ENCODE data around the gene CYP20A1.

DNA sequence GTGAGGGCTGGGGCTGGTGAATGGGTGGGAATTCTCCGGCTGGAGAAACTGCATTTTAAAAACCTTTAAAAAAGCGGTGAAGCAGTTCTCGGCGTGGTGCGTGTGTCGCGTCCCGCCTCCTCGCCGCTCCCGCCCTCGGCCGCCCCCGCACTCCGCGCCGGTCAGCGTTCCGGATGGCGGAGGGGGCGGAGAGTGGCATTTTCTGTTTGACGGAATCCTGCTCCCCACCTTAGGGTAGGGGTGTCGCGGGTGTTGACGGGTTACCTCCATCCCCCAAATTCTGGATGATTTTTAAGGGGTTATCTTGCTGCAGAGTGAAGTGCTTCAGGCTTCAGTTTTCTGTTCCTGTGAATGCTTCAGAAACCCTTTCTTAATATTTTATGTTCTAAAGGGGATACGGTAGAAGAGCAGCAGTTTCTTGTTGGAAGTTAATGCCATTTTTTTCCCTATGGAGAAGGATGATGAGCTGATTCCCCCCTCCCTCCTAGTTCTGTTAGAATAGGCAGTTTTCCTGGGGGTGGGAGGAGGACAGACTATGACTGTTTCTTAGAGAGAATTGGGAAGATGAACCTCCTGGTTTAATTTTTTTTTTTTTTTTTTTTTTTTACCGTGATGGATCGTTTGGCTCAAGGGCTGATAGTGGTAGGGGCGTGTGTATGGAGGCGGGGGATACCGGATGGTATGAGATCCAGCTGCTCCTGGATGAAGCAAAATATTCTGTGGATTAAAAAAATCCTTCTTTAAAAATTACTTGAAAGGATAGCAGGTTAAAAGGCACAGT, 90.1 kb downstream of the CYP20A1 start:
- TF ChIP-seq, protein P1, sequence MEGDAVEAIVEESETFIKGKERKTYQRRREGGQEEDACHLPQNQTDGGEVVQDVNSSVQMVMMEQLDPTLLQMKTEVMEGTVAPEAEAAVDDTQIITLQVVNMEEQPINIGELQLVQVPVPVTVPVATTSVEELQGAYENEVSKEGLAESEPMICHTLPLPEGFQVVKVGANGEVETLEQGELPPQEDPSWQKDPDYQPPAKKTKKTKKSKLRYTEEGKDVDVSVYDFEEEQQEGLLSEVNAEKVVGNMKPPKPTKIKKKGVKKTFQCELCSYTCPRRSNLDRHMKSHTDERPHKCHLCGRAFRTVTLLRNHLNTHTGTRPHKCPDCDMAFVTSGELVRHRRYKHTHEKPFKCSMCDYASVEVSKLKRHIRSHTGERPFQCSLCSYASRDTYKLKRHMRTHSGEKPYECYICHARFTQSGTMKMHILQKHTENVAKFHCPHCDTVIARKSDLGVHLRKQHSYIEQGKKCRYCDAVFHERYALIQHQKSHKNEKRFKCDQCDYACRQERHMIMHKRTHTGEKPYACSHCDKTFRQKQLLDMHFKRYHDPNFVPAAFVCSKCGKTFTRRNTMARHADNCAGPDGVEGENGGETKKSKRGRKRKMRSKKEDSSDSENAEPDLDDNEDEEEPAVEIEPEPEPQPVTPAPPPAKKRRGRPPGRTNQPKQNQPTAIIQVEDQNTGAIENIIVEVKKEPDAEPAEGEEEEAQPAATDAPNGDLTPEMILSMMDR (IDR thresholded peaks at IDR 0.05), result no peak
- TF ChIP-seq POLR2AphosphoS5 (IDR thresholded peaks at IDR 0.05) (no peak), EP300 (IDR thresholded peaks at IDR 0.05) (no peak)
